ENCODE measurements around the gene BAHD1.

The BAHD1 gene

GRCh38 chr15:40500568-40501330, 60.0 kb downstream of the BAHD1 start:
- peaks cover 0 to 3% of the 10 kb centered on the region in 2 donors for H3K4me1 Mint-ChIP-seq
- H3K27ac Mint-ChIP-seq, result no peak overlapping the region
- peaks cover 22 to 35% of the 10 kb centered on the region in 2 donors for H3K27me3 Mint-ChIP-seq
- H3K36me3 Mint-ChIP-seq, result no peaks in the 10 kb centered on the region
- DNase-seq (no peak), ATAC-seq (replicated peaks) (no peak)
- H3K4me3 Mint-ChIP-seq, result no peak overlapping the region
- H3K9me3 Mint-ChIP-seq, result no peaks in the 10 kb centered on the region

- no peaks in the 10 kb centered on the region for H3K36me3 Mint-ChIP-seq
- no peaks in the 10 kb centered on the region for H3K9me3 Mint-ChIP-seq
- H3K27me3 Mint-ChIP-seq, result peaks cover 23 to 41% of the 10 kb centered on the region in 2 donors
- H3K4me3 Mint-ChIP-seq, result no peak overlapping the region
- ATAC-seq (replicated peaks), result no peak
- peaks cover 0 to 4% of the 10 kb centered on the region in 2 donors for H3K4me1 Mint-ChIP-seq
- DNase-seq, result no peak
- H3K27ac Mint-ChIP-seq, result no peak overlapping the region
Observed at GRCh38 chr15:40501487-40501886, 60.7 kb downstream of the BAHD1 start.

- H3K9me3 Mint-ChIP-seq, result no peaks in the 10 kb centered on the region
- H3K27me3 Mint-ChIP-seq, result peaks cover 28 to 46% of the 10 kb centered on the region in 2 donors
- ATAC-seq (replicated peaks) (peak; percentile 50 to 55), DNase-seq (peak; percentile 29)
- no peaks in the 10 kb centered on the region for H3K36me3 Mint-ChIP-seq
- no peak overlapping the region for H3K27ac Mint-ChIP-seq
- peaks cover 13 to 28% of the 10 kb centered on the region in 2 donors for H3K4me1 Mint-ChIP-seq
- peak overlapping the region; percentile 59 to 73 for H3K4me3 Mint-ChIP-seq
Observed at GRCh38 chr15:40506964-40507571, 66.3 kb downstream of the BAHD1 start.

- peaks cover 16 to 32% of the 10 kb centered on the region in 2 donors for H3K4me1 Mint-ChIP-seq
- H3K4me3 Mint-ChIP-seq, result no peak overlapping the region
- no peaks in the 10 kb centered on the region for H3K9me3 Mint-ChIP-seq
- no peaks in the 10 kb centered on the region for H3K36me3 Mint-ChIP-seq
- ATAC-seq (replicated peaks) (no peak), DNase-seq (no peak)
- H3K27ac Mint-ChIP-seq, result no peak overlapping the region
- H3K27me3 Mint-ChIP-seq, result peaks cover 18 to 48% of the 10 kb centered on the region in 2 donors
Observed at GRCh38 chr15:40508216-40508615, 67.5 kb downstream of the BAHD1 start.

GRCh38 chr15:40510201-40510600, 69.4 kb downstream of the BAHD1 start:
- no peaks in the 10 kb centered on the region for H3K36me3 Mint-ChIP-seq
- ATAC-seq (replicated peaks) (no peak), DNase-seq (no peak)
- peaks cover 16 to 32% of the 10 kb centered on the region in 2 donors for H3K4me1 Mint-ChIP-seq
- H3K27me3 Mint-ChIP-seq, result peaks cover 18 to 41% of the 10 kb centered on the region in 2 donors
- H3K4me3 Mint-ChIP-seq, result peak overlapping the region in 1 of 2 donors; percentile 37
- H3K27ac Mint-ChIP-seq, result no peak overlapping the region
- H3K9me3 Mint-ChIP-seq, result no peaks in the 10 kb centered on the region

- Mint-ChIP-seq H3K4me1 (peaks cover 16 to 32% of the 10 kb centered on the region in 2 donors), H3K27ac (peak overlapping the region; percentile 88), H3K9me3 (no peaks in the 10 kb centered on the region), H3K36me3 (no peaks in the 10 kb centered on the region), H3K4me3 (peak overlapping the region; percentile 87 to 91), H3K27me3 (peaks cover 18 to 39% of the 10 kb centered on the region in 2 donors)
- ATAC-seq (replicated peaks) (peak; percentile 79 to 81), DNase-seq (peak; percentile 63)
Observed at GRCh38 chr15:40511093-40511471, 70.3 kb downstream of the BAHD1 start.

- H3K36me3 Mint-ChIP-seq, result no peaks in the 10 kb centered on the region
- peaks cover 13 to 33% of the 10 kb centered on the region in 2 donors for H3K27me3 Mint-ChIP-seq
- H3K9me3 Mint-ChIP-seq, result no peaks in the 10 kb centered on the region
- ATAC-seq (replicated peaks) (peak; percentile 51 to 52), DNase-seq (peak; percentile 25)
- peak overlapping the region; percentile 87 to 91 for H3K4me3 Mint-ChIP-seq
- peaks cover 15 to 31% of the 10 kb centered on the region in 2 donors for H3K4me1 Mint-ChIP-seq
- peak overlapping the region; percentile 88 for H3K27ac Mint-ChIP-seq
Observed at GRCh38 chr15:40511472-40512133, 70.8 kb downstream of the BAHD1 start.

- Mint-ChIP-seq H3K27ac (peak overlapping the region; percentile 49), H3K4me3 (peak overlapping the region; percentile 77 to 87), H3K4me1 (peaks cover 12 to 23% of the 10 kb centered on the region in 2 donors), H3K27me3 (peaks cover 9 to 25% of the 10 kb centered on the region in 2 donors), H3K36me3 (no peaks in the 10 kb centered on the region), H3K9me3 (no peaks in the 10 kb centered on the region)
- DNase-seq, result no peak
- no peak for ATAC-seq (replicated peaks)
Observed at GRCh38 chr15:40512440-40512839, 71.7 kb downstream of the BAHD1 start.

GRCh38 chr15:40513609-40514008, 72.9 kb downstream of the BAHD1 start:
- H3K27ac Mint-ChIP-seq, result no peak overlapping the region
- no peak for DNase-seq
- peaks cover under 1 to 16% of the 10 kb centered on the region in 2 donors for H3K27me3 Mint-ChIP-seq
- H3K4me3 Mint-ChIP-seq, result no peak overlapping the region
- H3K4me1 Mint-ChIP-seq, result peaks cover 12 to 20% of the 10 kb centered on the region in 2 donors
- no peaks in the 10 kb centered on the region for H3K9me3 Mint-ChIP-seq
- ATAC-seq (replicated peaks), result no peak
- H3K36me3 Mint-ChIP-seq, result no peaks in the 10 kb centered on the region

- Mint-ChIP-seq H3K27me3 (peaks cover 0 to 15% of the 10 kb centered on the region in 2 donors), H3K4me1 (peaks cover 12 to 17% of the 10 kb centered on the region in 2 donors), H3K4me3 (no peak overlapping the region), H3K9me3 (no peaks in the 10 kb centered on the region), H3K27ac (no peak overlapping the region), H3K36me3 (no peaks in the 10 kb centered on the region)
- ATAC-seq (replicated peaks) (no peak), DNase-seq (no peak)
Observed at GRCh38 chr15:40516322-40516721, 75.6 kb downstream of the BAHD1 start.
